GM21390 (cell line): ENCODE measurements around the gene RHOBTB1.
A peak's percentile ranks its signal among the peaks of the same experiment; 100 is the strongest.

Source experiments
- ATAC-seq: cut with Tn5 transposase; IDR thresholded peaks from one replicate; pipeline ENCODE4 v1.9.1; 2021; ENCODE audit not compliant: unreplicated experiment

RHOBTB1 gene

GRCh38 chr10:60964257-60965235, 20.6 kb upstream of the RHOBTB1 start:
- ATAC-seq: peak; percentile 60

- no peak for ATAC-seq
Observed at GRCh38 chr10:60963441-60964256, 19.7 kb upstream of the RHOBTB1 start.

GRCh38 chr10:60962946-60963345, 19.0 kb upstream of the RHOBTB1 start:
- ATAC-seq: no peak

GRCh38 chr10:60960913-60961312, 16.9 kb upstream of the RHOBTB1 start:
- no peak for ATAC-seq

- no peak for ATAC-seq
Observed at GRCh38 chr10:60960031-60960430, 16.0 kb upstream of the RHOBTB1 start.

- ATAC-seq: no peak
Observed at GRCh38 chr10:60958892-60959601, 15.1 kb upstream of the RHOBTB1 start.

GRCh38 chr10:60957667-60958221, 13.8 kb upstream of the RHOBTB1 start:
- ATAC-seq: no peak

- no peak for ATAC-seq
Observed at GRCh38 chr10:60955957-60956425, 12.0 kb upstream of the RHOBTB1 start.

GRCh38 chr10:60955316-60955715, 11.3 kb upstream of the RHOBTB1 start:
- no peak for ATAC-seq

GRCh38 chr10:60954035-60954434, 10.1 kb upstream of the RHOBTB1 start:
- no peak for ATAC-seq

GRCh38 chr10:60953420-60953819, 9.4 kb upstream of the RHOBTB1 start:
- no peak for ATAC-seq

GRCh38 chr10:60952846-60953220, 8.8 kb upstream of the RHOBTB1 start:
- no peak for ATAC-seq

GRCh38 chr10:60952067-60952845, 8.3 kb upstream of the RHOBTB1 start:
- no peak for ATAC-seq

- no peak for ATAC-seq
Observed at GRCh38 chr10:60951272-60951724, 7.3 kb upstream of the RHOBTB1 start.

GRCh38 chr10:60950300-60950699, 6.3 kb upstream of the RHOBTB1 start:
- ATAC-seq: no peak

GRCh38 chr10:60948851-60949250, 4.9 kb upstream of the RHOBTB1 start:
- ATAC-seq: no peak

GRCh38 chr10:60944910-60945297, 919 bp upstream of the RHOBTB1 start:
- no peak for ATAC-seq

GRCh38 chr10:60943316-60944057, 498 bp downstream of the RHOBTB1 start:
- peak; percentile 22 for ATAC-seq

- ATAC-seq: peak; percentile 46
Observed at GRCh38 chr10:60942788-60943315, 1.1 kb downstream of the RHOBTB1 start.
